ENCODE data around the gene KMT5C.

KMT5C gene

DNA sequence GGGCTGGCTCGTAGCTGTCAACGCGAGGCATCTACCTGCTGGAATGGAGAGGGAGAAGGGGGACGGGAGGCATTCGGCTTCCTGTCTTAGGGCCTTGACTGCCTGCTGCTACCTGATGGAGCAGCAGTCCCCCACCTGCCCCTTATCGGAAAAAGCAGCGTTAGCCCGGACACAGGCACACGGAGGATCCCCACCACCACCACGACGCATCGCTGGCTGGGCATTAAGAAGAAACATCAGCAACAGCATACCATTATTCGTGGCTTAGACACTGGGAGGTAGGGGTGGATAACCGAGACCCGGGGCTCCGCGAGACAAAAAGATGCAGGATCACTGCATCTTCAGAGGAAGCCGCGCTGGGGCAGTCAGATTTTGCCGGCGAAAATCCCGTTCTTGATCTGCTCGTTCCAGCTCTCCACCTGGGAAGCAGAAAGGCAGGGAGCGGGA is 13.7 kb downstream of the KMT5C start:
- Mint-ChIP-seq H3K27me3 (ENCODE audit: low read depth, poor library complexity) (peaks cover 73% of the 10 kb centered on the region), H3K4me3 (peak overlapping the region; percentile 81), H3K9me3 (no peaks in the 10 kb centered on the region), H3K4me1 (peaks cover 51% of the 10 kb centered on the region), H3K36me3 (ENCODE audit: low read depth) (no peaks in the 10 kb centered on the region), H3K27ac (no peak overlapping the region)
- peak; percentile 42 for DNase-seq
- TF ChIP-seq, protein P1, sequence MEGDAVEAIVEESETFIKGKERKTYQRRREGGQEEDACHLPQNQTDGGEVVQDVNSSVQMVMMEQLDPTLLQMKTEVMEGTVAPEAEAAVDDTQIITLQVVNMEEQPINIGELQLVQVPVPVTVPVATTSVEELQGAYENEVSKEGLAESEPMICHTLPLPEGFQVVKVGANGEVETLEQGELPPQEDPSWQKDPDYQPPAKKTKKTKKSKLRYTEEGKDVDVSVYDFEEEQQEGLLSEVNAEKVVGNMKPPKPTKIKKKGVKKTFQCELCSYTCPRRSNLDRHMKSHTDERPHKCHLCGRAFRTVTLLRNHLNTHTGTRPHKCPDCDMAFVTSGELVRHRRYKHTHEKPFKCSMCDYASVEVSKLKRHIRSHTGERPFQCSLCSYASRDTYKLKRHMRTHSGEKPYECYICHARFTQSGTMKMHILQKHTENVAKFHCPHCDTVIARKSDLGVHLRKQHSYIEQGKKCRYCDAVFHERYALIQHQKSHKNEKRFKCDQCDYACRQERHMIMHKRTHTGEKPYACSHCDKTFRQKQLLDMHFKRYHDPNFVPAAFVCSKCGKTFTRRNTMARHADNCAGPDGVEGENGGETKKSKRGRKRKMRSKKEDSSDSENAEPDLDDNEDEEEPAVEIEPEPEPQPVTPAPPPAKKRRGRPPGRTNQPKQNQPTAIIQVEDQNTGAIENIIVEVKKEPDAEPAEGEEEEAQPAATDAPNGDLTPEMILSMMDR (IDR thresholded peaks at IDR 0.05) = no peak

DNA sequence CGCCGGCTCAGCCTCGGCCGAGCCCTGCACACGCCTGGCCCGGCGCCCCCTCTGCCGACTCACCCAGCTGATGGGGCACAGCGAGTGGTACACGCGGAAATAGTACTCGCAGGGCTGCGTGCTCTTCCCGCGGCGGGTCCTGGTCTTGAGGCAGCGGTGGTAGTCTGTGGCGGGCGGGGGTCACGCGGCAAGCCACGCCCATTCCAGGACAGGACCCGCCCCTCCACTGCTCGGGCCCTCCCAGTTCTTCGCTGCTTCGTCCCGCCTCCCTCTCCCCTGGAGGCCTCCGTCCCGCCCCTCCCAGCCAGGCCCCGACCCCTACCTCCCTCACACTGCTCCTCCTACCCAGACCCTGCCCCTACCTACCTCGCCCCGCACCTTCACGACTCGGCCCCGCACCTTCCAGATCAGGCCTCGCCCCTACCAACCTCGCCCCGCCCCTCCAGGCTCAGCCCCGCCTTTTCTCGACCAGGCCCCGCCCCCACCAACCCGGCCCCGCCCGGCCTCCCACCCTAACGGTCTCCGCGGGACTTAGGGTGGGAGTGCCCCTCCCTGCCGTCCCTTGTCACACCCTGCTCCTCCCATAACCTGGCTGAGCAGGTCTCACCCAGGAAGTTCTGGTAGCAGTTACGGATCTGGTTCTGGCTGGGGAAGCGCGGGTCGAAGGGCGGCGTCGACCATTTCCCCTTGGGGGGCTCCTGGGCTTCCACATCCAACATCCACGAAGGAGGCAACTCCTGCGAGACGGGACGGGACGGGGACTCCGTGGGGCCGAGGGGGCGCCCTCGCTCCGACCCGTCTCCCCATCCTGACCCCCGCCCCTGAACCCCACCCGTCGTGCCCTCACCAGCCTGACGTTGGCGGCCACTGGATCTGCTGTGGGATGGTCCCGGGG is 14.4 kb downstream of the KMT5C start:
- peaks cover 44% of the 10 kb centered on the region for H3K4me1 Mint-ChIP-seq
- peaks cover 78% of the 10 kb centered on the region for H3K27me3 Mint-ChIP-seq (ENCODE audit: low read depth, poor library complexity)
- H3K36me3 Mint-ChIP-seq (ENCODE audit: low read depth) = no peaks in the 10 kb centered on the region
- TF ChIP-seq, protein P1 (IDR thresholded peaks at IDR 0.05) = no peak
- peak overlapping the region; percentile 81 for H3K4me3 Mint-ChIP-seq
- no peaks in the 10 kb centered on the region for H3K9me3 Mint-ChIP-seq
- DNase-seq = peak; percentile 89
- no peak overlapping the region for H3K27ac Mint-ChIP-seq

DNA sequence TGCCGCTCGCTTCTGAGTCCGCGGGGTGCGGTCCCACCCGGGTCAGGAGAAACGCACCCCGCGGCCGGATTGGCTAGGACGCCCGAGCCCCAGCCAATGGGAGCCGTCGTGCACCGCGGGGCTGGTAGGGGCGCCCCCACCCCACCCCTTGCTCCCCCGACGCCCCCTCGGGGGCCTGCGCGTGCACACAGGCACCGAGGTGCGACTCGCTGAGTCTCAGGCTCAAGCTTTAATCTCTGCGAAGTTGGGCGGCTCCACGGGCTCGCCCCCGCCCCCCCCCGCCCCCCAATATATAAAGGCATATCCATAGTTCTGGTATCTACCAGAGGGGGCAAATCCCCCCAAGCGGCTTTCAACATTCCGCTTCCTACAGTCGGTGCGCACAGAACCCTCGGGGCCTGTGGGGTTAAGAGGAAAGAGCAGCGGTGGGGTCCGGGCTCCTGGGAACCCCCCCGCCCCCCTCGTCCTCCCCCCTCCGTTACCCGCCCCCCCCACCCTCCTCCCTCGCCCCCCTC is 15.1 kb downstream of the KMT5C start, which contains the start of gene COX6B2:
Gene COX6B2 (minus strand): TSS at position 22 of the 515 bp plus-strand sequence. CDS start 198 bp downstream, outside the sequence.
- H3K27ac Mint-ChIP-seq = no peak within 1 kb of the TSS
- H3K9me3 Mint-ChIP-seq = no peaks in the 10 kb centered on the region
- peak within 1 kb of the TSS; percentile 81 for H3K4me3 Mint-ChIP-seq
- no peaks in the 10 kb centered on the region for H3K36me3 Mint-ChIP-seq (ENCODE audit: low read depth)
- H3K4me1 Mint-ChIP-seq = peaks cover 39% of the 10 kb centered on the region
- DNase-seq = no peak
- peaks cover 79% of the 10 kb centered on the region for H3K27me3 Mint-ChIP-seq (ENCODE audit: low read depth, poor library complexity)
- TF ChIP-seq, protein P1 (IDR thresholded peaks at IDR 0.05) = no peak

DNA sequence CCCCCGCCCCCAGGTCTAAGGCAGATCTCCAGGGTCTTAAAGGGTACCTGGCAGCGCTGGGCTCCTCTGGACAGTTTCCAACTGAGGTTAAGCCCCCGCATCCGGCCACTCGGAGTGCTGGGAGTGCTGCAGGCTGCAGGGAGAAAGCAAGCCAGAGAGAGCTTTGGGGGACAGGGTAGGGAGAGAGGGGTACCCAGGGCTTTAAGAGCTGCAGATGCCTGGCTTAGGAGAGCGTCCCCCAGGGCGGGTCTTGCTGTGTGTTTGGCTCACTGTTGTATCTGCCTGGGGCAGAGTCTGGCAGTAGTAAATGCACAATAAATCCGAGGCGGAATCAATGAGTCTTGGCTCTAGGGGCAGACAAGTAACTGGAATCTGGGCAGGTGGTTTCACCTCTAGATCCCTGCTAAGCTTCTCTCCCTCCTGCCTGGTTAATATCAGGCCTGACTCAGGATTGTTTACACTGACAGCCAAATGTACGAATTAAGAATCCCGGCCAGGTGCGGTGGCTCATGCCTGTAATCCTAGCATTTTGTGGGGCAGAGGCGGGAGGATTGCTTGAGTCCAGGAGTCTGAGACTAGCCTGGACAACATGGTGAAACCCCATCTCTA is 15.6 kb downstream of the KMT5C start:
- H3K27ac Mint-ChIP-seq = no peak overlapping the region

DNA sequence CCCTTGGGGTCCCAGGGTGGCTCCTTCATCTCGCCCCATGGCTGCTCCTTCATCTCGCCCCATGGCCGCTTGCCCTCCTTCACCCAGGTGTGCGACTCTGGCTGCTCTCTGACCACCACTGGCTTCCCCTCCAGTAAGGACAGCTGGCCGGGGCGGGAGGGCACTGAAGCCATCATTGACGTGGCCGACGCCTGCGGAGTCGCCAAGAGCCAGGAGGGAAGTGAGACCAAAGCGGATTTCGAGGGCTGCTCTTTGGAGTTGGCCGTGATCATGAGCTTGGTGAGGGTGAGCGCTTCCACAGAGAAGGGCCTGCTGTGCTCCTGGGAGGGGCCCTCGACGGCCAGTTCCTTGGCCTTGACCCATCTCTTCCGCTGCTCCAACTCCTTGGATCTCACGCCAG is 18.8 kb downstream of the KMT5C start:
- TF ChIP-seq, protein P1 (IDR thresholded peaks at IDR 0.05) = no peak
- H3K9me3 Mint-ChIP-seq = no peaks in the 10 kb centered on the region
- peaks cover 48% of the 10 kb centered on the region for H3K27me3 Mint-ChIP-seq (ENCODE audit: low read depth, poor library complexity)
- no peaks in the 10 kb centered on the region for H3K36me3 Mint-ChIP-seq (ENCODE audit: low read depth)
- no peak overlapping the region for H3K27ac Mint-ChIP-seq
- DNase-seq = no peak
- no peak overlapping the region for H3K4me3 Mint-ChIP-seq
- peaks cover 17% of the 10 kb centered on the region for H3K4me1 Mint-ChIP-seq

More for the DNA sequence above, 15.6 kb downstream of the KMT5C start:
- Mint-ChIP-seq H3K4me3 (no peak overlapping the region), H3K9me3 (no peaks in the 10 kb centered on the region), H3K27me3 (ENCODE audit: low read depth, poor library complexity) (peaks cover 79% of the 10 kb centered on the region), H3K36me3 (ENCODE audit: low read depth) (no peaks in the 10 kb centered on the region), H3K4me1 (peaks cover 37% of the 10 kb centered on the region)
- TF ChIP-seq, protein P1 (IDR thresholded peaks at IDR 0.05) = no peak
- DNase-seq = no peak

Data from nephron progenitor cell (in vitro differentiated cells).